ENCODE measurements around the gene TRIM5.
A peak's percentile ranks its signal among the peaks of the same experiment; 100 is the strongest.
"Not testable (repeated sequence)": the region's sequence is repeated elsewhere in the genome, so short reads cannot be mapped to it uniquely, and the experiment has no call there.

TRIM5 gene
- total RNA-seq, result 42.2 to 44.2 reads per million in 2 donors

GRCh38 chr11:5684646-5685362, at the start of gene TRIM5:
TRIM5 (minus strand) TSS chr11:5685074; CDS start chr11:5680177, 4,897 bp downstream.
- peak; percentile 13 for DNase-seq

GRCh38 chr11:5727691-5728090, 42.8 kb upstream of the TRIM5 start:
- no peak for DNase-seq

GRCh38 chr11:5726351-5726750, 41.5 kb upstream of the TRIM5 start:
- DNase-seq, result no peak

- DNase-seq, result no peak
These were observed 37.7 kb upstream of the TRIM5 start for GRCh38 chr11:5722622-5723021.

- no peak for DNase-seq
These were observed 35.0 kb upstream of the TRIM5 start for GRCh38 chr11:5719703-5720495.

GRCh38 chr11:5716518-5716917, 31.6 kb upstream of the TRIM5 start:
- not testable (repeated sequence) for DNase-seq

- DNase-seq, result no peak
These were observed 28.8 kb upstream of the TRIM5 start for GRCh38 chr11:5713695-5714094.

GRCh38 chr11:5712507-5712906, 27.6 kb upstream of the TRIM5 start:
- no peak for DNase-seq

GRCh38 chr11:5705688-5706087, 20.8 kb upstream of the TRIM5 start:
- DNase-seq, result no peak

GRCh38 chr11:5703741-5704536, 19.1 kb upstream of the TRIM5 start:
- DNase-seq, result no peak

- no peak for DNase-seq
These were observed 16.2 kb upstream of the TRIM5 start for GRCh38 chr11:5701055-5701577.

GRCh38 chr11:5700421-5701054, 15.7 kb upstream of the TRIM5 start:
- DNase-seq, result no peak

GRCh38 chr11:5698281-5698680, 13.4 kb upstream of the TRIM5 start:
- DNase-seq, result no peak

- DNase-seq, result no peak
These were observed 11.3 kb upstream of the TRIM5 start for GRCh38 chr11:5696210-5696609.

GRCh38 chr11:5695580-5695979, 10.7 kb upstream of the TRIM5 start:
- DNase-seq, result no peak

GRCh38 chr11:5694642-5695041, 9.8 kb upstream of the TRIM5 start:
- no peak for DNase-seq

- no peak for DNase-seq
These were observed 7.1 kb upstream of the TRIM5 start for GRCh38 chr11:5691964-5692361.

- not testable (repeated sequence) for DNase-seq
These were observed 6.5 kb upstream of the TRIM5 start for GRCh38 chr11:5691238-5691963.

- DNase-seq, result no peak
These were observed 5.9 kb upstream of the TRIM5 start for GRCh38 chr11:5690736-5691135.

- DNase-seq, result no peak
These were observed 5.3 kb upstream of the TRIM5 start for GRCh38 chr11:5690216-5690615.

- no peak for DNase-seq
These were observed 4.7 kb upstream of the TRIM5 start, which contains the start of gene TRIM22 for GRCh38 chr11:5689551-5689983. TRIM22 (plus strand) TSS chr11:5689790; CDS start chr11:5696233, 6,443 bp downstream.

- no peak for DNase-seq
These were observed 3.6 kb upstream of the TRIM5 start for GRCh38 chr11:5688482-5688881.

All from activated gamma-delta T cell (primary cell).